BE2C (cell line): Measurements from ENCODE around the gene EVA1B.

Experiments
- DNase-seq: peaks from one replicate; pipeline ENCODE4 v3.0.0-alpha.2; 2020
- H3K27me3 ChIP-seq: fragments of 250-450 bp; sonication (Bioruptor Pico); 2 replicates; pipeline ENCODE4 v1.5.1; 2020; ENCODE audit warnings: mild to moderate bottlenecking
- H3K36me3 ChIP-seq: fragments of 250-450 bp; sonication (Bioruptor Pico); 2 replicates; pipeline ENCODE4 v1.5.1; 2020; ENCODE audit warnings: mild to moderate bottlenecking
- H3K4me1 ChIP-seq: fragments of 250-450 bp; sonication (Bioruptor Pico); 2 replicates; pipeline ENCODE4 v1.5.1; 2020
- H3K4me3 ChIP-seq: 2 replicates; pipeline ENCODE4 v1.5.1; 2011; ENCODE audit warnings: low read depth, low read length
- H3K9me3 ChIP-seq: fragments of 250-450 bp; sonication (Bioruptor Pico); 2 replicates; pipeline ENCODE4 v1.5.1; 2020
- TF ChIP-seq, protein P1 (sequence below): IDR thresholded peaks from 2 replicates; pipeline ENCODE4 v1.5.1; 2012; ENCODE audit warnings: mild to moderate bottlenecking, low read depth, low read length

EVA1B gene

DNA sequence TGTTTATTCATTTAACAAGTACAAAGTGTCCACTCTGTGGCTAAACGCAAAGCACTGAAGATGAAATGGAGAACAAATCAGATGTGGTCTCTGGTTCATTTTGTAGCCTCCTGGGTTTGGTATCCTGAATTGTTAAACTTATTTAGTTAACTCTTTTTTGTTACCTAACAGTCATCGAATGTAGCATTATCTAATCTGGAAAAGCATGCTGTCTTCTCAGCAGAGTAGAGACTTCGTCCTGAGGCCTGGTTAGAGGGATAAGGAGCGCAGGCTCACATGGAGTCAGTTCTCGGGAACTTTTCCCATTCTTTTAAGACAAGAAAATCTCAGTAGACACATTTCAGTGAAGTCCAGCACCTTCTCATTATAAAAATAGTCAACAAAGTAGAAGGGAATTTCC is 50.4 kb downstream of the EVA1B start:
- TF ChIP-seq, protein P1, sequence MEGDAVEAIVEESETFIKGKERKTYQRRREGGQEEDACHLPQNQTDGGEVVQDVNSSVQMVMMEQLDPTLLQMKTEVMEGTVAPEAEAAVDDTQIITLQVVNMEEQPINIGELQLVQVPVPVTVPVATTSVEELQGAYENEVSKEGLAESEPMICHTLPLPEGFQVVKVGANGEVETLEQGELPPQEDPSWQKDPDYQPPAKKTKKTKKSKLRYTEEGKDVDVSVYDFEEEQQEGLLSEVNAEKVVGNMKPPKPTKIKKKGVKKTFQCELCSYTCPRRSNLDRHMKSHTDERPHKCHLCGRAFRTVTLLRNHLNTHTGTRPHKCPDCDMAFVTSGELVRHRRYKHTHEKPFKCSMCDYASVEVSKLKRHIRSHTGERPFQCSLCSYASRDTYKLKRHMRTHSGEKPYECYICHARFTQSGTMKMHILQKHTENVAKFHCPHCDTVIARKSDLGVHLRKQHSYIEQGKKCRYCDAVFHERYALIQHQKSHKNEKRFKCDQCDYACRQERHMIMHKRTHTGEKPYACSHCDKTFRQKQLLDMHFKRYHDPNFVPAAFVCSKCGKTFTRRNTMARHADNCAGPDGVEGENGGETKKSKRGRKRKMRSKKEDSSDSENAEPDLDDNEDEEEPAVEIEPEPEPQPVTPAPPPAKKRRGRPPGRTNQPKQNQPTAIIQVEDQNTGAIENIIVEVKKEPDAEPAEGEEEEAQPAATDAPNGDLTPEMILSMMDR = no peak
- no peaks in the 10 kb centered on the region for H3K4me1 ChIP-seq
- H3K27me3 ChIP-seq = no peaks in the 10 kb centered on the region
- H3K36me3 ChIP-seq = no peaks in the 10 kb centered on the region
- H3K9me3 ChIP-seq = no peaks in the 10 kb centered on the region
- H3K4me3 ChIP-seq = no peak overlapping the region
- no peak for DNase-seq
